ENCODE results near the gene MALRD1.

The MALRD1 gene

DNA sequence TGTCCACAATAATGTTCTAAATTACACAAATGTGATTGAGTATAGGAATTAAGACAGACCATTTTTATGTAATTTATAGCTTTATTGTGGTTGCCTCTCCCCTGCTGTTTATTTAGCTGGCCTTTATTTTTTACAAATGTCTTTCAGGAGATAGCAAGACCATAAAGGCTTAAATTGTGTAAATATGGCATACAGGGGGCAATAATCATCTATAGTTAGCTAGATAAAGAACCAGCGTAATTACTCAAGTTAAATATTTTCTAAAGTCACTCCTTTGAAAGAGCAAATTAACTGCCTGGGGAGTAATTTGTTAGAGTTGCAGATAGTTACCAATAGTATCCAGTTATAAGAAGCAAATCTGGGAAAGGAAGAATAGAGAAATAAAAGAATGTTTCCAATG, at the start of gene MALRD1:
Gene MALRD1, plus strand, starts transcription at position 313 of the 400 bp plus-strand sequence. CDS start 138 bp downstream, outside the sequence.
- no peak for DNase-seq

DNA sequence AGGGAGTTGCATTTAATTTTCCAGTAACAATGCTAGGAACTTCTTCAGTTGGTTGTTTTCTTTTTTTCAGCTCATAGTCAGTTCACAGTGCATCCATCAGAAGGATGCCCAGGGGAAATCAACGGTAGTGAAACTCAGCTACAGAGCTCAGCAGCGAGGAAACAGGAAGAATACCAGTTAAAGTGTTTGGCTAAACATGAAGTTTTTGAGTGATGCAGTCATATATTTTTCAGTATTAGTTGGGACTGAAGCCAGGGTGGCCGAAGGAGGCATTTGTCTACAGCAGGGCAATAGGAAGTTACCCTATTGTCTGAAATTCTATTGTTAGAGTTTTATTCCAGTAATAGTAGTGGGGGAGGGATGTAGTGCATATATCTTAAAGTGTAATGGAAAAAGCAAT, 45.3 kb upstream of the MALRD1 start:
- no peak for DNase-seq

- DNase-seq, result no peak
Measured at GRCh38 chr10:19012111-19012510, 36.5 kb upstream of the MALRD1 start.

DNA sequence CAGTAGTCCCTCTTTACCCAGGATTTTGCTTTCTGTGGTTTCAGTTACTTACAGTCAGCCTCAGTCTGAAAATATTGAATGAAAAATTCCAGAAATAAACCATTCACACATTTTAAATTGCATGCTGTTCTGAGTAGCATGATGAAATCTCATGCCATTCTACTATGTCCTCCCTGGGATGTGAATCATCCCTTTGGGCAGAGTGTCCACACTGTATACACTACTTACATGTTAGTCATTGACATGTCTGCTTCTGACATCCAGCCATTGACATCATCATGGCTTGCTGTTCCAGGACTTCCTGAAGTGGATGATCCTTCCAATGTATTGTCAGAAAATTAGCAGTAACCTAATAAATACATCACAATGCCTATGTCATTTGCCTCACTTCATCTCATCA, 34.6 kb upstream of the MALRD1 start:
- DNase-seq, result no peak

- no peak for DNase-seq
Measured at GRCh38 chr10:19014498-19014897, 34.1 kb upstream of the MALRD1 start.

GRCh38 chr10:19017116-19017890, 31.3 kb upstream of the MALRD1 start:
- DNase-seq, result no peak

DNA sequence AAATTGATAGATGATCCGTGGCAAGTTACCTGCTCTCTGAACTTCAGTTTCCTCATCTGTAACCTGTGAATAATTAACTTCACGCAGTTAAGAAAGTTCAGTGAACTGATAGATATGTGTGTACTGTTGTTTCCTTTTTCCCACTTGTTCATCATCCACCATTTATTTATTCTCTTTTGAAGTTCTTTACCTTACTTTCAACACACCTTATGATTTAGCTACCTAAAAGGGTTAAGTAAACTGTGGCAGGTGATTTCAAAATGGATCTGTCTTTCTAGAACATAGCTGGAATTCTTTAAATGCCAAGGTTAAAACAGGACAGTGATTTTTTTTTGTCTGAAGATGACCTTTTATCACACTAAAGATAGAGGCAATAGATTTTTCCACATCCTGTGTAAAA, 27.4 kb upstream of the MALRD1 start:
- no peak for DNase-seq

DNA sequence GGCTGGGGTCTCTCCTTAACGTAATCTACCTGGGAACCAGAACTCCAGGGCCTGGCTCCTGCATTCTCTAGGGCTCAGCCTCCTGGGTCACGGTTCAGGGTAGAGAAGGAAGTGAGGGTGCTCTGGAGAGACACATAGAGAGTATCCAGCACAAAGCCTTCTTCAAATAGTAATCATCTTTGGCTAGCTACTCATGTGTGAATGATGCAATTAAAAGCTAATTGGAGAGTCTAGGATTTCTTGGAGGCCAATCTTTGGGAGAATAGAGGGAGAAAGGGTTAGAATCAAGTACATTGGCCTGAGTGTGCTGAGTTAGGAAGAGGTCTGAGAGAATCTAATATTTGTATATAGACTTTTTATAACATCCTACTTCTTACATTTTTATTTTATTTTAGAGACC, 24.0 kb upstream of the MALRD1 start:
- no peak for DNase-seq

DNA sequence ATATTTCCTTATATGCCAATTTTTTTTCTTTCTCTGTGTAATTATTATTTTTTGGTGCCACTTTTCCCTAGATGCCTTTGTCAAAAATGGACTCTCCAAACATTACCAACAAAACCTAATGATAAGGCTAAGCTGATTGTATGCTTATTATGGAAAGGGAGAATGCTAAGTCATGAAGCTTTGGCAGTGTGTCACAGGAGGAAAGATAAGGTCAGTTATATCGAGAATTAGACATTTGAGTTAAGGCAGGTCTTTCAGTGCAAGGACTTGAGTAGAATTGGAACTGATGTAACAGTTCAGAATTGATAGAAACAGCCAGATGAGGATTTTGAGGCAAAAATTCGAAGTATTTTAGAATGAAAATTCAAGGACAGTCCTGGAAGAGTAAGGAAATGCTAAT, 16.8 kb upstream of the MALRD1 start:
- DNase-seq, result no peak

DNA sequence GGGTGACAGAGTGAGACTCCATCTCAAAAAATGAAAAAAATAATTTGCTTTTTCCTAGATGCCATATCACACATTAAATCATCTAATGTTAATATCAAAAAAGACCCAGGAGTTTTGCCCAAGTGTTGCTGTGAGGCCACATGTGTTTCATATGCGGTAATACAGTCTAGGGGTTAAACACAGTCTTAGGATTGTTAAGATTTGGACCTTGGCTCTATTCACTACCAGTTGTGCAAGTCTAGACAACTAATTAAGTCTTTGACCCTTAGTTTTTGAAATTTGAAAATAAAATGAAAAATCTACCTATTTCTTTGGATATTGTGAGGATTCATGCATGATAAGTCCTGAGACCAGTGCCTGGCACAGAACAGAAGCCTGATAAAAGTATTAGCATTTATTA, 14.9 kb upstream of the MALRD1 start:
- DNase-seq, result no peak

DNA sequence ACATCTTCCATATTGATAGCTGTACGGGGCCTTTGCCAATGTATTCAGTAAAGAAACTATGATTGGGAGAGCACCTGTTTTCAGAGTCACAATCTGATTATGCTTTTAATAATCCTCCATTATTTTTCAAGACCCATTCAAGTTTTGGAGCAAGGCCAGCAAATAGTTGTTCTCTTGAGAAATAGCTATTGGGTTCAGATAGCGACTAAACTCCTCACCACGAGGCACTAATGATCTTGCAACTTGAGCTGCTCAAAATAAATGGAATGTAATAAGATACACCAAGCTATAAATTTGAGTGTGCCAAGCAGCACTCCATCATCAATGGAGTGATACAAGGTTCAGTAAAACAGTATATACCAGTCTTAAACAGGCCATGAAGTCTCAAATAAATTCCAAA, 7.4 kb upstream of the MALRD1 start:
- no peak for DNase-seq

DNA sequence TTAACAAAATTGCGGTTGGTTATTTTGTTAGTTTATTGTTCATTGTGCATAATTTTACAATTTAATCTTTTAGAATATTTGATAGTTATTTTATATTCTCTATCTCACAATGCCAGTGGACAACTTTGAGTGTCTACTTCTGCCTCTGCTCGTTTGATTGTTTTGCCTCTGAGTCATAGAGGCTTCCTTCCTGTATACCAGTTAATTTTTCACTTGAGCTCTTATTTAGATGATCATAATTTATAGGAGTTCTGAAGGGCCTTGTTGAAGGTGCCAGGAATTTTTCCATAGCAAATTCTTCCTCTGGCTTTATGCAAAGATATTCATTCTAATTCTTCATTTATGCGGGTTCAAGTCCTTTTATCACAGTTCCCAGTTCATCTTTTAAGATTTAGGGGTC, 5.2 kb upstream of the MALRD1 start:
- DNase-seq, result no peak

- no peak for DNase-seq
Measured at GRCh38 chr10:19046679-19047078, 1.9 kb upstream of the MALRD1 start.

DNA sequence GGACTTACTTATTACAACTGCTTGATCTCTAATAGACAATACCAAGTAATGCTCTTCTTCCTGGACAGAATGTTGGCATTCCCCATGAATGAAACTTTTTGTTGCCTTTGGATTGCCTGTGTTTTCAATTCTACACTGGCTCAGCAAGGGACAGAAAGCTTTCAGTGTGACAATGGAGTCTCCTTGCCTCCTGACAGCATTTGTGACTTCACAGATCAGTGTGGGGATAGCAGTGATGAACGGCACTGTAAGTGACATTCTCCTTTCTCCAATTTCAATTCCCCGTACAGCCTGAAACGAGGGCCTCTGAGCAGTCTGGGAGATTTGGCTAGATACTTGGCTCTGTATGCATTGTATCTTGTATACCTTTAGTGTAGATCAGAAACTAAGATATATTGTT, 290 bp downstream of the MALRD1 start:
- DNase-seq, result no peak

- no peak for DNase-seq
Measured at GRCh38 chr10:19049567-19049966, 966 bp downstream of the MALRD1 start.

DNA sequence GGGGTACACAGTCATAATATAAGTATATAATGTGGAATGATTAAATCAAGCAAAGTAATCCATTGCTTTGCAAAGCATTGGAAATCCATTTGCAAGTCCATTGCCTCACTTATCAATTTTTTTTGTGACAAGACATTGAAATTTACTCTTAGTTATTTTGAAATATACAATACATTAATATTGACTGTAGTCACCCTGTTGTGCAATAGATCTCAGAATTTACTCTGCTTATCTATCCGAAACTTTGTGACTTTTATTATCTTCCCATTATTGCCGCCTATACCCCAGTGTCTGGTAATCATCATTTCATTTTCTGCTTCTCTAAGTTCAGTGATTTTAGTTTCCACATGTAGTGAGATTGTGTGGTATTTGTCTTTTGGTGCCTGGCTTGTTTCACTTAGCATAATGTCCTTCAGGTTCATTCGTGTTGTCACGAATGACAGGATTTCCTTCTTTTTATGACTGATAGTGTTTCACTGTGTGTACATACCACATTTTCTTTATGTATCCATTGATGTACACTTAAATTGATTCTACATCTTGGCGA, 5.8 kb downstream of the MALRD1 start:
- no peak for DNase-seq

DNA sequence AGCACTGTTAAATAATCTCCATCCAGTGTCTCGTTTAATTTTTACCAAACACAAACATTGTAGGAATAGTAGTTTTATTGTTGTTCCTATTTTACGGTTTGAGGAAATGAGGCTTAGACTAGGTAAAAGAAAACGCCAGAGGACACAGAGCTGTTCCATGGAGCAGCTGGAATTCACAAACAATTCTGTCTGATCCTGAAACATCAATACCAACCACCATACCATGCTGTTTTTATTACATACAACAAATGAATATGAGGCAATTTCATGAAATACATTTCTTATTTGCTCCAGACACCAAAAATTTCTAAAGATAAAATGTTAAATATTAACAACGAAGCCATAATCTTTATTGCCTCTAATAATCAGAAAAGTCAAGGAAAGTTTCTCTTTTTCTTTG, 9.4 kb downstream of the MALRD1 start:
- DNase-seq, result no peak

- no peak for DNase-seq
Measured at GRCh38 chr10:19063986-19064385, 15.4 kb downstream of the MALRD1 start.

GRCh38 chr10:19071946-19072345, 23.3 kb downstream of the MALRD1 start:
- no peak for DNase-seq

GRCh38 chr10:19077276-19077675, 28.7 kb downstream of the MALRD1 start:
- DNase-seq, result no peak

GRCh38 chr10:19096501-19097073, 48.0 kb downstream of the MALRD1 start:
- DNase-seq, result no peak

DNA sequence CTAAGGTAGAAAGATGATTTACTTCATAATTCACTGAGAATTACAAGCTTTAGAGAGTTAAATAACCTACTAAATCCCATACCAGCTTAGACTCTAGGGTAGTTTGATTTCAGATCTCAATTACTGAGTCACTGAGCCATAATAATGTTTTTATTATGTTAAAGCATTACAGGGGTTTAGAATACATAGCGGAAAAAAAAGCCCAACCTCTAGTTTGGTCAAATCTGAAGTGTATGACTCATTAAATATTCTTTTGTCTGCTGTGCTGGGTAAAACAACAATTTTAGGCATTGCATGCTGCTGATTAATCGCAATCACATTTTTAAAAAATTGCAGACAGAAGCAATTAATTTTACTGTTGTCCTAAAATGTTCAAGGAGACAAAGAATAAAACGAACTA, 48.5 kb downstream of the MALRD1 start:
- no peak for DNase-seq

DNA sequence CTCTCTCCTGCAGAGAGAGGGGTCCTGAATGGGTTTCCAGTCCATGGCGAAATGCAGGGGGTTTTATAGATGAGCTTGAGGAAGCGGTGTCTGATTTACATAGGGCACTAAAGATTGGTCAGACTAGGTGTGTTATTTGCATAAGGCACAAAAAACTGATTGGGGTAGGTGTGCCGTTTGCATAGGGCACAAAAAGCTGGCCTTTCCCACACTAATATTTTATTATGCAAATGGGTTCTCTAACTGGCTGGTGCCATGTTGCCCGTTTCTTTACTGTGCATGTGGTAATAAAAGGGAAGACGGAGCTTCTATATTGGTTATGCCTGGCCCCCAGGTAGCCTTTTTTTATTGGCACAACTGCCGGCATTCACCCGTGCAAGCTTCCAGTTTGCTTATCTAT, 50.2 kb downstream of the MALRD1 start:
- no peak for DNase-seq

DNA sequence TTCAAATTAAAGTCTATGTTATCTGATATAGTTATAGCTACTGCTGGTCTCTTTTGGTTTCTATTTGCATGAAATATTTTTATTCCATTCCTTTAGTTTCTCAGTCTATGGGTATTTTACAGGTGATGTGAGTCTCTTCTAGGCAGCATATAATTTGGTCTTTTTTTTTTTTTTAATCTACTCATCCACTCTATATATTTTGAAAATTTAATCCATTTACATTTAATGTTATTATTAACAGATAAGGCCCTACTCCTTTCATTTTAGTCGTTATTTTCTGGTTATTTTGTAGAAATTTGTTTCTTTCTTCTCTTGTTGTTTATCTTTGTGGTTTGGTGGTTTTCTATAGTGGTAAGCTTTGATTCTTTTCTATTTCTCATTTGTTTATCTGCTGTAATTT, 58.8 kb downstream of the MALRD1 start:
- DNase-seq, result no peak

All from COR-L47 (cell line).